ENCODE measurements around the gene KIRREL2. TPM values are rescaled to one million over a fixed set of nuclear protein-coding genes. Genes with fewer than 3 reads are reported as not detected.
A peak's percentile ranks its signal among the peaks of the same experiment; 100 is the strongest.

Gene KIRREL2
- total and polyA plus RNA-seq, 2 of the 8 experiments (the other 6 are each of a cell fraction or from before 2014, with no cell fraction given), result 2.4 to 4.6 TPM

GRCh38 chr19:35807633-35808032, 49.1 kb upstream of the KIRREL2 start:
- Histone ChIP-seq H3K4me3 (ENCODE audit: extremely low read depth in 1 of 4, insufficient read depth in 2 of 4, low read depth in 3 of 4, low read length in 4 of 4) (no peak overlapping the region), H4K8ac (ENCODE audit: extremely low read depth, insufficient read depth, low read length) (no peak overlapping the region), H3K36me3 (ENCODE audit: control insufficient read depth in 2 of 4, insufficient read depth in 4 of 4, low read length in 3 of 4) (no peaks in the 10 kb centered on the region), H4K91ac (replicated peaks; ENCODE audit: insufficient read length, low read length) (no peak overlapping the region), H2BK120ac (replicated peaks; ENCODE audit: low read depth, low read length) (no peak overlapping the region), H3K9ac (replicated peaks in 1 of 4; ENCODE audit: extremely low read depth in 1 of 4, low read depth in 3 of 4, low read length in 3 of 4) (no peak overlapping the region), H2AK5ac (ENCODE audit: low read depth, low read length) (no peak overlapping the region), H3K14ac (ENCODE audit: insufficient read length) (no peak overlapping the region), H3K23ac (ENCODE audit: insufficient read length) (no peak overlapping the region), H3K56ac (replicated peaks; ENCODE audit: insufficient read length, low read depth, low read length) (no peak overlapping the region), H3K27ac (ENCODE audit: low read depth, low read length) (no peak overlapping the region), H2BK12ac (ENCODE audit: low read depth, low read length) (no peak overlapping the region), H3K23me2 (ENCODE audit: low read depth, low read length) (no peaks in the 10 kb centered on the region), H3K79me2 (ENCODE audit: control insufficient read depth in 1 of 2, insufficient read depth in 2 of 2, low read length in 2 of 2) (no peaks in the 10 kb centered on the region), H3K9me3 (ENCODE audit: insufficient read depth in 2 of 2, low read depth in 1 of 2, low read length in 1 of 2) (no peaks in the 10 kb centered on the region), H3K27me3 (replicated peaks in 1 of 4; ENCODE audit: control insufficient read depth in 3 of 4, extremely low read depth in 1 of 4, insufficient read depth in 3 of 4, low read length in 3 of 4) (no peaks in the 10 kb centered on the region), H3K79me1 (ENCODE audit: low read depth, low read length) (no peaks in the 10 kb centered on the region), H2BK20ac (ENCODE audit: low read length) (no peak overlapping the region), H3K4me2 (ENCODE audit: insufficient read depth in 1 of 2, low read depth in 2 of 2, low read length in 2 of 2) (no peak overlapping the region), H3K18ac (ENCODE audit: extremely low read depth, low read length) (no peak overlapping the region), H2AFZ (ENCODE audit: low read length) (no peak overlapping the region), H2BK15ac (ENCODE audit: low read length) (no peak overlapping the region), H4K5ac (ENCODE audit: insufficient read length, low read depth, low read length) (no peak overlapping the region), H2BK5ac (ENCODE audit: low read depth, low read length) (no peak overlapping the region), H3K4ac (replicated peaks; ENCODE audit: insufficient read length, low read depth, low read length) (no peak overlapping the region), H3K4me1 (replicated peaks in 1 of 4; ENCODE audit: control insufficient read depth in 3 of 4, insufficient read depth in 4 of 4, low read length in 3 of 4) (peaks cover 0 to 2% (median 0%) of the 10 kb centered on the region in 4 experiments; a peak in 3 of 7 replicates), H4K20me1 (replicated peaks in 1 of 2; ENCODE audit: control insufficient read depth in 1 of 2, insufficient read depth in 2 of 2, low read length in 2 of 2) (no peaks in the 10 kb centered on the region)
- DNase-seq (ENCODE audit: low read depth in 1 of 2, low spot score in 2 of 2) (no peak), FAIRE-seq (no peak)
- WGBS, 2 experiments (ENCODE audit: extremely low coverage in 1 of 2, insufficient coverage in 1 of 2, insufficient read length in 1 of 2, insufficient replicate concordance in 2 of 2, low coverage in 1 of 2, low lambda C conversion rate in 2 of 2, missing lambda C conversion rate in 1 of 2), result 93% methylated on average over 5 of the region's 5 CpGs; no CpG with 5 or more reads in 1 of the 2 experiments
- CTCF ChIA-PET (ENCODE audit: partially characterized antibody), result interaction anchor here (0.7 to 2.3 kb wide), 3 partner anchors 11 to 15 kb away, joined by 3 to 7 read pairs (median 5); no protein-coding TSS in a partner anchor
- TF ChIP-seq KDM1A (IDR thresholded peaks at IDR 0.05; ENCODE audit: borderline replicate concordance, low read length), result peak; percentile 28; the same call in 1 of the 2 replicates
- no peak for TF ChIP-seq SP2 (IDR thresholded peaks at IDR 0.05; ENCODE audit: low read length)
- POLR2A ChIA-PET (ENCODE audit: partially characterized antibody), result no interaction called here

Measured in H1 (cell line).